G401.6 (cell line): ENCODE measurements around the gene CST9L.

Experiments
- FAIRE-seq: peaks from 2 replicates; lab custom pipeline; 2012; peaks lifted over from hg19 to GRCh38; lab: Jason Lieb, UNC

Gene CST9L

GRCh38 chr20:23546435-23547144 lies 21.7 kb downstream of the CST9L start:
- no peak for FAIRE-seq

DNA sequence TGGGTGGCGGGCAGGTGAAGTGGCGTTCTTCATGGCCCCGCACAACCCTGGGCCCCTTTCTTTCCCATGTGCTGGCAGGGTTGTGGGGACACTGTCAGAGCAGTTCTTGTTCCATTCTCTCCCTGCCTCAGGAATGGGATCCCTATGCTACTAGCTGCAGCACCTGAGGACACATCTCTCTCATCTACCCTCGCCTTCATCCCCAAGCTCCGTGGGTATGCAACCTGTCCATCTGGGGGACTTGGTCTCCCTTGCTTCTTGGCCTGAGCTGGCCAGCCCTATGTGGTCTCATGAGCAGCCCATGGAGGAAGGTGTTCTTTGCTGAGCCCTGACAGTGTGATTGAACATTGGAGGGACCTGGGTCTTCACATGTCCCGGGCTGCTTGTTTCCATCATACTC lies 24.2 kb downstream of the CST9L start:
- no peak for FAIRE-seq

DNA sequence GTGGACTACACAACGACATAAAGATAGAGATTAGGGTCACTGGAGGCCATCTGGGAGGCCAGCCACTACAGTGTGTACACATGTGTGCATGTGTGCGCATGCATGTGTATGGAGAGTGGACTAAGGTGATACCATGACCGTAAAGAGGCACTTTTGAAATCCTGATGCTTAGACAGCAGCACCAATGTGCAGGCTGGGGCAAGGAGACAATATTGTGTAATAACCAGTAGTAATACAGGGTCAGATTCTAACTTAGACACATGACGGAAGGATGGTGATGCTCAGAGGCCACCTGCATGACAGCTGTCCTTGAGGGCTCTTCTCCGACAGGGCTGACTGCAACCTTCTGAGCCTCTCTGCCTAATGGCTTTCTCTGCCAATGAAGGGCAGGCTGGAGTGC lies 25.5 kb downstream of the CST9L start:
- no peak for FAIRE-seq

DNA sequence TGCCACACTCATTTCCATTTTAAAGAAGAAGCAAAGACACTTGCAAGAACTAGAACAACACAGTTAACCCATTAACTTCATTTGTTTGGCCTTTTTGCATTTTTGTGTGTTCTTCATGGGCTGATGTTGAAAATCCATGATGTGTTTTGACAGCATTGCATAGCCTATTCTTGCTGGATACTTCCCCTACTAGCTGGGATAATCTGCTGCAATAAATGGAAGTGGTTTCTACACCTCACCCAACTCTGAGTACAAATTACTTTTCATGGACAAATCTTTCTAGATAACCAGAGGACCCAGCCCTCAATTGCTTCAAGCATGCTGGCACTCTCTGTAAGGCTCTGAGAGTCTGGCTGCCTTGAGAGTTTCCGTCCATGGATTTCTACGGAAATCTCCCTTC lies 26.5 kb downstream of the CST9L start:
- FAIRE-seq, result no peak

GRCh38 chr20:23541330-23541729 lies 27.0 kb downstream of the CST9L start:
- no peak for FAIRE-seq

DNA sequence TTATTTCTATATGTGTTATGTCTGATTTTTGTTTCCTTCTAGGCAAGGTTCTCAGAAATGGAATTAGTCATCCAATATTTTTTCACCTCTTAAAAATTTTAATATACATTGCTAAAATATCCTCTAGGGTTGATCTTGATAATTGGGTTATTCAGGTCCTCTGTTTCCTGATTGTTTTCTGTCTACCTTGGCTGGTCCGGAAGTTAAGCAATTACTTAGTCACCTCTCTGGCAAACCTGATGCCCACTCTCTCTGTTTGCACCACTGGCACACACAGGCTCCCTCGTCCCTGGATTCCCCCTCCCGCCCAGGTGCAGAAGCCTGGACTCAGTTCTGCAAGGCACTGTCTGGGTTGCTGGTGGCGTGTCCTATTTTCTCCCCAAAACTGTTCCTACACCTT lies 27.7 kb downstream of the CST9L start:
- no peak for FAIRE-seq

- no peak for FAIRE-seq
These were observed 31.3 kb downstream of the CST9L start for GRCh38 chr20:23537030-23537429.

GRCh38 chr20:23536328-23536974 lies 31.8 kb downstream of the CST9L start:
- no peak for FAIRE-seq

DNA sequence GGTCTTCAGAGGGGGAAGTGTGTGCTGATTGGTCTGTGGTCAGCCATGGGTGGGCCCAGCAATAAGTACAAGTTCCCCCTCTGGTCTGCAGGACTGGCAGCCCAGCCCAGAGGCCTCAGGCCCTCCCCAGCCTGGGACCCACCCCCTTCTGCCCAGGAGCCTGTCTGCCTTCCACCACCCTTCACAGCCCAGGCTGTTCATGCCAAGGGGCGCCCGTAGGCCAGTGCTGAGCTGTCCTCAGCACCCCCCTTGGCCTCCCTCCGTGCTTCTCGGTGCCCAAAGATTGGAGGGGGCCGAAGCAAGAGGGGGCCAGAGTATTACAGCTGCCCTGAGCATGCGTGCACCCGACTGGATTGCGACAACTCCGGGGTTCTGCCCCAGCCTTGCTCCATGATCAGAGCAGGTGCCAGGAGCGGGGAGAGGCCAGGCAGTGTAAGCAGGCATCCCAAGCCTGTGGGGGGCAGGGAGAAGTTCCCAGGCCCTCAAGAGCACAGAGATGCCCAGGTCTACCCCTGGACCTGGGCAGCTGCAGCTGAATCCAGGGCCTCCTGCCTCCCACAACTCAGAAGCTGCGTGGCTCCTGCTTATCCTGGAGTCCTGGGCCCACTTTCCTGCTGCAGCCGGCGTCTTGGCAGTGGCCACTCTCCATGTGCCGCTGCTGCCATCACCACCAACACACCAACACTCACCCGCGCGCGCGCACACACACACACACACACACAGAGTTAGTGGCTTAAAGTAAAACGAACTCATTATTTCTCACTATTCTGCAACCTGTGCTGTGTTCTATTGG lies 33.3 kb downstream of the CST9L start:
- no peak for FAIRE-seq

DNA sequence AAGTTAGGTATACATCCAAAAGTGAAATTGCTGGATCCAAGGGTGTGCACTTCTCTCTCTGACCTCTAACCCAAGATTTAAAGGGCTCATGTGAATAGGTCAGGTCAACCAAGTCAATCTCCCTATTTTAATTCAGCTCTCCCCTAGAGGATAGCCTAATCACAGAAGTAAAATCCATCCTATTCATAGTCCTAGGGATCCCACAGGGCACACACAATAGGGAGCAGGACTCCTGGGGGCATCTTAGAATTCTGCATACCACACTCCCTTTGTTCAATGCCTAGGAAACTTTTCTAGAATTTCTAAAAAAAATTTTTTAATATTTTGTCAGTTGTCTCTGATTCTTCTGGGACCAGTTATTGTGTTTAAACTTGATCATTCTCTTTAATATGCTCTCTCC lies 35.1 kb downstream of the CST9L start:
- FAIRE-seq, result no peak

- FAIRE-seq, result no peak
These were observed 35.8 kb downstream of the CST9L start for GRCh38 chr20:23532533-23532932.

GRCh38 chr20:23530937-23531567 lies 37.2 kb downstream of the CST9L start:
- FAIRE-seq, result no peak

DNA sequence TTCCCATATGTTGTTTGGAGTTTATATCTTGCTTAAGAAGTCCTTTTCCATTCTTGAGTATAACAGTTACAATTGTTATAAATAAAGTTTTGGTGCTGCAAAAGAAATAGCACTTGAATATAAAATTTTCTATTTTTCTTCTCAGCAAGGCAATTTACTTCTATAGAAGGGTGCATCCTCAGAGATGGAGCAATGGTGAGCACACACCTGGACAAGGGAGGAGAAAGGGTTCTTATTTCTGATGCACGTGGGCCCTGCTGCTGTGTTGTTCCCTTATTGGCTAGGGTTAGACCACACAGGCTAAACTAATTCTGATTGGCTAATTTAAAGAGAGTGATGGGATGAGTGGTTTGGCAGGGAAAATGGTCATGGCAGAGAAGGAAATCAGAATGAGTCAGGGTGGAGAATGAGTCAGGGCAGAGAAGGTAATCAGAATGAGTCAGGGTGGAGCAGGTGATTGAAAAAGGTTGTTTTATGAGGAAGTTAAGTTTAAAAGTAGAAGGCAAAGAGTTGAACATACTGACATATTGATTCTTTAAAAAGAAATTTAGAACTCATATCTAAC lies 39.3 kb downstream of the CST9L start:
- no peak for FAIRE-seq

GRCh38 chr20:23526850-23527249 lies 41.4 kb downstream of the CST9L start:
- no peak for FAIRE-seq

GRCh38 chr20:23524146-23524545 lies 44.1 kb downstream of the CST9L start:
- FAIRE-seq, result no peak

- no peak for FAIRE-seq
These were observed 48.1 kb downstream of the CST9L start for GRCh38 chr20:23520185-23520584.

DNA sequence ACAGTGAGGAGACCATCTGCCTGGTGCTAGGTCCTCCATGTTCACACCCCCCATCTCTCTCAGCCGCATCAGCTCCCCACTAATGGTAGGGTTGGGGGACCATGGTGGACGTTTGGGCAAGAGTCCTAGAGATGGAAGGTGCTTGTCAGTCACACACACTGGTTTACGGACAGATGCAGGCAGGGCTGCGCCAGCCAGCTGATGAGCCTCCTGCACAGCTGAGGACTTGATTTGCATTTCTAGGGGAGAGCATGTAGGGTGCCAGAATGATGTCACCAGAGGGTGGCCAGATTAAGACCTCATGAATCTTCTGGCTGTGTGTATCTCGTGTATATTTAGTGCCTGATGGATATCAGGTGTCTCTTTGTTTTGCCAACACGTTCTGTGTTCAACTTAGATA lies 48.7 kb downstream of the CST9L start:
- FAIRE-seq, result no peak

GRCh38 chr20:23517719-23518118 lies 50.6 kb downstream of the CST9L start:
- no peak for FAIRE-seq

DNA sequence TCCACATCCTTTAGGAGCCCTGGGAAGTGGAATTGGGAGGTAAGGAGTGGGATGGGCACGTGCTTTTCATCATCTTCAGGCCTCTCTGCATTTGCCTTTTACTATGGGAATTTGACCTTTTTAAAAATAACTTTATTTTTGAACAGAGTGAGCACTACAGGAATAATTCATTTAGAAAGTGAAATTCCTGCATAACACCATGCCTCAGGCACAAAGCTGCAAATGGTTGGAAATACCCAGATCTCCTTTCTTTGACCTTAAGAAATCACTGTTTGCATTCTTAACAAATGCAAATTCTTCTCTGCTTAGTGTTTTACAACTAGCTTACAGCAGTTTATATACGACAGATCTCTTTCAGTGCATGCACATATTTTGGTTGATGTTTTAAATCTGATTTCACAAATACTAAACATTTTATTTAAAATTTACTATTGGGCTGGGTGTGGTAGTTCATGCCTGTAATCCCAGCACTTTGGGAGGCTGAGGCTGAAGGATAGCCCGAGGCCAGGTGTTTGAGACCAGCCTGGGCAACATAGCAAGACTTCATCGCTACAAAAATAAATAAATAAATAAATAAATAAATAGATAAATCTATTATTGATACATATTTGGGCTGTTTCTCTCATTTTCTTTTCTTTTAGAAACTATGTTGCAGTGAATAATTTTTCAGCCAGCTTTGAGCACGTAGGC lies 52.9 kb downstream of the CST9L start:
- FAIRE-seq, result no peak

DNA sequence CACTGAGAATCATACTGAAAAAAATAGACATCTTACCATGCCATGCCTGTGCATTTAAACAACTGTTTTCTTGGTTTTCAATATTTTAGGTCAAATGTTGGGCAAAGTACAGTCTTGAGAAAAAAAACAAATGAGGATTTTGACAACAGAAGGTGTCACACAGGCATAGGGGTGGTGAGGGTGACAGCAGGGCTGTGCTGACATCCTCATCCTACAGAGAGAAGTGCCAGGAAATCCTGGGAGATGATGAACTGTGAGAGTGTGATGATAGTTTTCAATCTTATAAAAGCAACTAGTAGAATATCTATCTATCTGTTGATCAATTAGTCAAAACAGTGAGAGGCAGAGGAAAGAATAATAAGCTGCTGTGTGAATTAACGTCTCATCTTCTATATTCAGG lies 53.4 kb downstream of the CST9L start:
- FAIRE-seq, result no peak
